Measurements from ENCODE around the gene TSPAN33.

TSPAN33 gene

DNA sequence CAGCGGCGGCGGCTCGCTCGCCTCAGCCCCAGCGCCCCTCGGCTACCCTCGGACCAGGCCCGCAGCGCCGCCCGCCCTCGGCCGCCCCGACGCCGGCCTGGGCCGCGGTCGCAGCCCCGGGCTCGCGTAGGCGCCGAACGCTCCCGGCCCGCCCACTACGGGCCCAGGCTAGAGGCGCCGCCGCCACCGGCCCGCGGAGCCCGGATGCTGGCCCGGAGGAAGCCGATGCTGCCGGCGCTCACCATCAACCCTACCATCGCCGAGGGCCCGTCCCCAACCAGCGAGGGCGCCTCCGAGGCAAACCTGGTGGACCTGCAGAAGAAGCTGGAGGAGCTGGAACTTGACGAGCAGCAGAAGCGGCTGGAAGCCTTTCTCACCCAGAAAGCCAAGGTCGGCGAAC lies 18.2 kb upstream of the TSPAN33 start (continued):
- TF ChIP-seq ZNF473 (tag by site-specific recombination; IDR thresholded peaks at IDR 0.05): no peak
- TF ChIP-seq ZNF548 (tag by site-specific recombination; IDR thresholded peaks at IDR 0.05): no peak
- TF ChIP-seq ZNF670 (tag by site-specific recombination; IDR thresholded peaks at IDR 0.05; ENCODE audit: low read depth): no peak

DNA sequence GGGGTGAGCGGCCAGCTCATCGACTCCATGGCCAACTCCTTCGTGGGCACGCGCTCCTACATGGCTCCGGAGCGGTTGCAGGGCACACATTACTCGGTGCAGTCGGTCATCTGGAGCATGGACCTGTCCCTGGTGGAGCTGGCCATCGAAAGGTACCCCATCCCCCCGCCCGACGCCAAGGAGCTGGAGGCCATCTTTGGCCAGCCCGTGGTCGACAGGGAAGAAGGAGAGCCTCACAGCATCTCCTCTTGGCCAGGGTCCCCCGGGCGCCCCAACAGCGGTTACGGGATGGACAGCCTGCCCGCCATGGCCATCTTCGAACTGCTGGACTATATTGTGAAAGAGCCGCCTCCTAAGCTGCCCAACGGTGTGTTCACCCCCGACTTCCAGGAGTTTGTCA lies 17.4 kb upstream of the TSPAN33 start:
- Histone ChIP-seq H3K4me1 (ENCODE audit: control insufficient read depth, insufficient read depth, low read length) (no peaks in the 10 kb centered on the region), H3K27ac (ENCODE audit: extremely low read depth, low read depth, low read length) (no peak overlapping the region), H3K9me3 (ENCODE audit: control insufficient read depth, insufficient read depth, low read depth, low read length) (no peaks in the 10 kb centered on the region), H3K4me3 (ENCODE audit: low read depth, low read length) (no peak overlapping the region), H3K36me3 (ENCODE audit: control insufficient read depth in 2 of 2, insufficient read depth in 1 of 2, low read length in 2 of 2) (no peaks in the 10 kb centered on the region)
- POLR2A ChIA-PET: no interaction called here
- no peak for TF ChIP-seq ZNF274 (IDR thresholded peaks at IDR 0.05; ENCODE audit: low read length)
- TF ChIP-seq ZNF274 (tag by site-specific recombination; IDR thresholded peaks at IDR 0.05; ENCODE audit: borderline replicate concordance): no peak
- no peak for TF ChIP-seq ZNF610 (tag by site-specific recombination; IDR thresholded peaks at IDR 0.05; ENCODE audit: borderline replicate concordance)
- no peak for TF ChIP-seq ZNF548 (tag by site-specific recombination; IDR thresholded peaks at IDR 0.05)
- TF ChIP-seq OSR2 (tag by site-specific recombination; IDR thresholded peaks at IDR 0.05): no peak
- no peak for TF ChIP-seq ZNF24 (tag by site-specific recombination; IDR thresholded peaks at IDR 0.05)
- TF ChIP-seq ZNF2 (tag by site-specific recombination; IDR thresholded peaks at IDR 0.05): no peak
- CTCF ChIA-PET: no interaction called here

DNA sequence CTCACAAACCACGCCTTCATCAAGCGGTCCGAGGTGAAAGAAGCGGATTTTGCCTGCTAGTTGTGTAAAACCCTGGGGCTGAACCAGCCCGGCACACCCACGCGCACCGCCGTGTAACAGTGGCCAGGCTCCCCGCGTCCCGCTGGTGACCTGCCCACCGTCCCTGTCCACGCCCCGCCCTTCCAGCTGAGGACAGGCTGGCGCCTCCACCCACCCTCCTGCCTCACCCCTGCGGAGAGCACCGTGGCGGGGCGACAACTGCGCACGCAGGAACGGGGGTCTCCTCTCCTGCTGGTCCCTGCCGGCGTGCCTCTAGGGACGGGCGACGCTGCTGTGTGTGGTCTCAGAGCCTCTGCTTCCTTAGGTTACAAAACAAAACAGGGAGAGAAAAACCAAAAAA lies 16.9 kb upstream of the TSPAN33 start:
- POLR2A ChIA-PET: no interaction called here
- no peaks in the 10 kb centered on the region for H3K4me1 ChIP-seq (ENCODE audit: control insufficient read depth, insufficient read depth, low read length)
- H3K9me3 ChIP-seq (ENCODE audit: control insufficient read depth, insufficient read depth, low read depth, low read length): no peaks in the 10 kb centered on the region
- H3K4me3 ChIP-seq (ENCODE audit: low read depth, low read length): no peak overlapping the region
- CTCF ChIA-PET: no interaction called here
- TF ChIP-seq, protein P1, sequence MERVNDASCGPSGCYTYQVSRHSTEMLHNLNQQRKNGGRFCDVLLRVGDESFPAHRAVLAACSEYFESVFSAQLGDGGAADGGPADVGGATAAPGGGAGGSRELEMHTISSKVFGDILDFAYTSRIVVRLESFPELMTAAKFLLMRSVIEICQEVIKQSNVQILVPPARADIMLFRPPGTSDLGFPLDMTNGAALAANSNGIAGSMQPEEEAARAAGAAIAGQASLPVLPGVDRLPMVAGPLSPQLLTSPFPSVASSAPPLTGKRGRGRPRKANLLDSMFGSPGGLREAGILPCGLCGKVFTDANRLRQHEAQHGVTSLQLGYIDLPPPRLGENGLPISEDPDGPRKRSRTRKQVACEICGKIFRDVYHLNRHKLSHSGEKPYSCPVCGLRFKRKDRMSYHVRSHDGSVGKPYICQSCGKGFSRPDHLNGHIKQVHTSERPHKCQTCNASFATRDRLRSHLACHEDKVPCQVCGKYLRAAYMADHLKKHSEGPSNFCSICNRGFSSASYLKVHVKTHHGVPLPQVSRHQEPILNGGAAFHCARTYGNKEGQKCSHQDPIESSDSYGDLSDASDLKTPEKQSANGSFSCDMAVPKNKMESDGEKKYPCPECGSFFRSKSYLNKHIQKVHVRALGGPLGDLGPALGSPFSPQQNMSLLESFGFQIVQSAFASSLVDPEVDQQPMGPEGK (tag by site-specific recombination; IDR thresholded peaks at IDR 0.05): no peak
- TF ChIP-seq MYNN (tag by site-specific recombination; IDR thresholded peaks at IDR 0.05; ENCODE audit: borderline replicate concordance) (no peak), ZNF214 (tag by site-specific recombination; IDR thresholded peaks at IDR 0.05; ENCODE audit: borderline replicate concordance) (no peak), ZNF341 (tag by site-specific recombination; IDR thresholded peaks at IDR 0.05; ENCODE audit: low read depth) (no peak), YY2 (tag by site-specific recombination; IDR thresholded peaks at IDR 0.05) (no peak), ZNF501 (tag by site-specific recombination; IDR thresholded peaks at IDR 0.05) (no peak), ZNF302 (tag by site-specific recombination; IDR thresholded peaks at IDR 0.05; ENCODE audit: low read depth) (no peak), ZNF174 (tag by site-specific recombination; IDR thresholded peaks at IDR 0.05) (no peak), ZNF785 (tag by site-specific recombination; IDR thresholded peaks at IDR 0.05) (no peak), MZF1 (tag by site-specific recombination; IDR thresholded peaks at IDR 0.05; ENCODE audit: borderline replicate concordance) (no peak), ZNF221 (tag by site-specific recombination; IDR thresholded peaks at IDR 0.05; ENCODE audit: borderline replicate concordance) (no peak), ZNF626 (tag by site-specific recombination; IDR thresholded peaks at IDR 0.05) (no peak)
- TF ChIP-seq, protein P2, sequence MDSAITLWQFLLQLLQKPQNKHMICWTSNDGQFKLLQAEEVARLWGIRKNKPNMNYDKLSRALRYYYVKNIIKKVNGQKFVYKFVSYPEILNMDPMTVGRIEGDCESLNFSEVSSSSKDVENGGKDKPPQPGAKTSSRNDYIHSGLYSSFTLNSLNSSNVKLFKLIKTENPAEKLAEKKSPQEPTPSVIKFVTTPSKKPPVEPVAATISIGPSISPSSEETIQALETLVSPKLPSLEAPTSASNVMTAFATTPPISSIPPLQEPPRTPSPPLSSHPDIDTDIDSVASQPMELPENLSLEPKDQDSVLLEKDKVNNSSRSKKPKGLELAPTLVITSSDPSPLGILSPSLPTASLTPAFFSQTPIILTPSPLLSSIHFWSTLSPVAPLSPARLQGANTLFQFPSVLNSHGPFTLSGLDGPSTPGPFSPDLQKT (IDR thresholded peaks at IDR 0.05; ENCODE audit: borderline replicate concordance, low read depth, low read length): no peak
- H3K36me3 ChIP-seq (ENCODE audit: control insufficient read depth in 2 of 2, insufficient read depth in 1 of 2, low read length in 2 of 2): no peaks in the 10 kb centered on the region
- no peak overlapping the region for H3K27ac ChIP-seq (ENCODE audit: extremely low read depth, low read depth, low read length)

Measured in HEK293 (cell line).